ENCODE measurements around the gene TMEM212. TPM values are rescaled to one million over a fixed set of nuclear protein-coding genes. Genes with fewer than 3 reads are reported as not detected.

TMEM212 gene
- total RNA-seq, 1 donor from 2014 or later, result not detected

- intact Hi-C loops (cut with micrococcal nuclease), result loop anchor here (10.0 kb wide), 1 partner anchor 632 kb away; the partner anchor contains the start of gene GHSR
Measured at GRCh38 chr3:171812811-171813210, 30.3 kb upstream of the TMEM212 start.

- intact Hi-C loops (cut with micrococcal nuclease), result loop anchor here (10.0 kb wide), 1 partner anchor 631 kb away; the partner anchor contains the start of gene GHSR
Measured at GRCh38 chr3:171813278-171813896, 29.8 kb upstream of the TMEM212 start.

GRCh38 chr3:171813897-171814460 lies 29.2 kb upstream of the TMEM212 start:
- intact Hi-C loops (cut with micrococcal nuclease), result loop anchor here (10.0 kb wide), 1 partner anchor 631 kb away; the partner anchor contains the start of gene GHSR

GRCh38 chr3:171814662-171815061 lies 28.5 kb upstream of the TMEM212 start:
- intact Hi-C loops (cut with micrococcal nuclease), result loop anchor here (10.0 kb wide), 1 partner anchor 630 kb away; the partner anchor contains the start of gene GHSR

GRCh38 chr3:171815973-171816595 lies 27.1 kb upstream of the TMEM212 start:
- intact Hi-C loops (cut with micrococcal nuclease), result loop anchor here (10.0 kb wide), 1 partner anchor 629 kb away; the partner anchor contains the start of gene GHSR

GRCh38 chr3:171817074-171817800 lies 25.9 kb upstream of the TMEM212 start:
- intact Hi-C loops (cut with micrococcal nuclease), result loop anchor here (10.0 kb wide), 1 partner anchor 628 kb away; the partner anchor contains the start of gene GHSR

- intact Hi-C loops (cut with micrococcal nuclease), result no loop called here
Measured at GRCh38 chr3:171821044-171821443, 22.1 kb upstream of the TMEM212 start.

GRCh38 chr3:171821778-171822358 lies 21.3 kb upstream of the TMEM212 start:
- intact Hi-C loops (cut with micrococcal nuclease), result no loop called here

GRCh38 chr3:171822431-171823106 lies 20.6 kb upstream of the TMEM212 start:
- intact Hi-C loops (cut with micrococcal nuclease), result no loop called here

- intact Hi-C loops (cut with micrococcal nuclease), result no loop called here
Measured at GRCh38 chr3:171824116-171824515, 19.0 kb upstream of the TMEM212 start.

GRCh38 chr3:171824824-171825221 lies 18.3 kb upstream of the TMEM212 start:
- intact Hi-C loops (cut with micrococcal nuclease), result no loop called here

GRCh38 chr3:171825222-171825828 lies 17.8 kb upstream of the TMEM212 start:
- intact Hi-C loops (cut with micrococcal nuclease), result no loop called here

- intact Hi-C loops (cut with micrococcal nuclease), result no loop called here
Measured at GRCh38 chr3:171827385-171827784, 15.8 kb upstream of the TMEM212 start.

- intact Hi-C loops (cut with micrococcal nuclease), result no loop called here
Measured at GRCh38 chr3:171827836-171828458, 15.2 kb upstream of the TMEM212 start.

- intact Hi-C loops (cut with micrococcal nuclease), result no loop called here
Measured at GRCh38 chr3:171828902-171829770, 14.0 kb upstream of the TMEM212 start.

GRCh38 chr3:171829841-171830517 lies 13.2 kb upstream of the TMEM212 start:
- intact Hi-C loops (cut with micrococcal nuclease), result loop anchor here (5.0 kb wide), 1 partner anchor 778 kb away; no protein-coding TSS in a partner anchor

GRCh38 chr3:171830518-171830875 lies 12.7 kb upstream of the TMEM212 start:
- intact Hi-C loops (cut with micrococcal nuclease), result loop anchor here (5.0 kb wide), 1 partner anchor 778 kb away; no protein-coding TSS in a partner anchor

GRCh38 chr3:171831936-171832335 lies 11.2 kb upstream of the TMEM212 start:
- intact Hi-C loops (cut with micrococcal nuclease), result loop anchor here (5.0 kb wide), 1 partner anchor 780 kb away; no protein-coding TSS in a partner anchor
